Stimulated activated CD8-positive, alpha-beta memory T cell treated with anti-CD3 and anti-CD28 coated beads, Interleukin-4, amount 100 ng/mL, for 1 hour (primary cell): ENCODE measurements around the gene ZNF576.
A peak's percentile ranks its signal among the peaks of the same experiment; 100 is the strongest.
"Not testable (repeated sequence)": the region's sequence is repeated elsewhere in the genome, so short reads cannot be mapped to it uniquely, and the experiment has no call there.

ENCODE experiments used
- DNase-seq, 2 donors: peaks; one replicate each; pipeline ENCODE4 v3.0.0-alpha.2; 2020; ENCODE audit warnings: low read depth in 2 of 2, low spot score in 1 of 2

ZNF576 gene

DNA sequence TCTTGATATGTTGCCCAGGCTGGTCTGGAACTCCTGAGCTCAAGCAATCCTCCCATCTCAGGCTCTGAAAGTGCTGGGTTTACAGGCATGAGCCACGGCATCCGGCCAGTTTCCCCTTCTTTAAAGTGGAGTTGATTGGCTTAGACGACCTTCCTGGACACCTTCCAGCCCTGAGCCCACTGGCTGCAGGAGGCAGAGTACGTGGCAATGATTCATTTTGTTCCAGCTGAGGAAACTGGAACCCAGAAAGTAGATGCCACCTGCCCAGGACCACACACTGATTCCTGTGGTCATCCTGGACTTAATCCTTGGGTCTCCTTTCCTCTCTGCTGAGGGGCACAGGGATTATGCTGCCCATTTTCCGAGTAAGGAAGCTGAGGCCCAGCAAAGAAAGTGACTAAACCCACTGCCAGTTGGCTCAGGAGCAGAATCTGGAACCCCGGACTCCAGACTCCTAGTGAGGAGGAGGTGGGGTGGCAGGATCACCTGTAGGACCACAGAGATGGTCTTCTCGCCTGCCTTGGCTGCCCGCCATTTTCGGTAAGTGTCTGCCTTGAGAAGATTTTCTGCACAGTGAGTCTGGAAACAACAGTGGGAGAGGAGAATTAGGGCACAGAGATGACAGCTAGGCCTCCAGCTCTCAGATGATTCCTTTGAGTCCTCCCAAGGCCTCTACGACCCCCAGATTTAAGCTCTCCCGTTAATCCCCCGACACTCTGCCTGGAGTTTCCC, 21.8 kb upstream of the ZNF576 start:
- no peak for DNase-seq

DNA sequence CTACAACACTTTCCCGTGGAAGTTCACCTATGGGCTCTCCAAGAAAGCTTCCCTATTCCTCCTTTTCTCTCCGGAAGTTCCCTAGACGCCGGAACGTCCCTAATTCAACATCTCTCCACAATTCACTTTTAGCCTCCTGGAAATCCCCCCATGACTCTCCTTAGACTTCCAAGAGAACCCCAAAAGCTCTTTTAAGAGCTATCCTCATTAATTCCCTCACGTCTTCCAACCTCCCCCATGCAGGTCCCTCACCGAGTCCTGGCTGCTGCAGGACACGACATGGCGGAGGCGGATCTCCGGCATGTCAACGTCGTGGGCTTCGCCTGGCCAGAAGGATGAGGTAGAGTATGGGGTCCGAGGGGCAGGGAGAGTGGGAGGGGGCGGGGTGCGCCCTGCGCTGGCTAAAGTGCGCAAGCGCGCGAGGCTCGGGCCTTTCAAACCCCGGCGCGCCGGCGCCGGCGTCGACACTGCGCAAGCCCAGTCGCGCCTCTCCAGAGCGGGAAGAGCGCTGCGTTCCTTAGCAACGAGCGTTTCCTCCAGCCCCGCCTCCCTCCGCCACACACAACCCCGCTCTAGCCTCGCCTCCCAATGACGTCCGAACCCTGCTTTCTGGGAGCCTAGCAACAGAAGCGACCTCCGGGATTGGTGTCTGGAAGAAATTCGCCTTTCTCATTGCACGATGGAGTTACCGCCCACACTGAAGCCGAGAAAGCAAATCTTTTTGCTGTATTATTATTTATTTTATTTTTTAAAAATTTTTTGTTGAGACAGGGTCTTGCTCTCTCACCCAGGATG, 21.0 kb upstream of the ZNF576 start, which contains the start of the genes PINLYP and XRCC1:
PINLYP (plus strand) TSS at position 646 of the 795 bp plus-strand sequence. CDS start 1,391 bp downstream, outside the sequence.
XRCC1 (minus strand) TSS at position 372 of the 795 bp plus-strand sequence; CDS start at position 303, 69 bp downstream.
- DNase-seq = peak; percentile 87 to 93

DNA sequence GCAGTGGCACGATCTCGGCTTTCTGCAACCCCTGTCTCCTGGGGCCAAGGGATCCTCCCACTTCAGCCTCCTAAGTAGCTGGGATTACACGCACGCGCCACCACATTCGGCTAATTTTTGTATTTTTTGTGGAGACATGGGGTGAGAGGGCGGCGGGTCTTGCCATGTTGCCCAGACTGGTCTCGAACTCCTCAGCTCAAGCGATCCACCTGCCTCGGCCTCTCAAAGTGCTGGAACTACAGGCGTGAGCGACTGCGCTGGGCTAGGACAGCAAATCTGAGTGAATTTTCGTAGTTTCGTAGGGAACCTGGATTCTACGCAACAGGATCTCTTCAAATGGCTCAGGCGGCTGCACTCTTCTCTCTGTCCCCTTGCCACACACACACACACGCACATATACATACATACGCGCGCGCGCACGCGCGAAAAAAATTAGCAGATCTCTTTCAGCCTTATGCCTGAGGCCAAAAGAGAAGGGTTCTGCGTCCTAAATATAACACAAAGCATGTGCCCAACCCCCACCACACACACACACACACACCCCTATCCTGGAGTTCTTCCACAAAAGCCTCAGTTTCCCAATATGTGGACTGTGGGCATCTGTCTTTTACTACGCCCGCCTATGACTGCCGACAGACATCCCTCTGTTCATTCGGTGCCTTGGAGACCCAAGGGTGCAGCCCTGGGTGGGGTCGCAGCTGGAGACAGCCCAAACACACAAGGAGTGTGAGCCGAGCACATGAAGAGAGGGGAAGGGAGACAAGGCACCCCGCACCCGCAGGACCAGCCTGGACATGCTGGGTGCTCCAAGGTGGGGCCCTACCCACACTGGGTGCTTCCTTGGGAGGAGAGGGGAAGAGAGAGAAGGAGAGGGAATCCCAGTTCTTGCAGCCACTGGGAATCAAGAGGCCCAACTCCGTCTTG, 20.2 kb upstream of the ZNF576 start:
- no peak for DNase-seq

DNA sequence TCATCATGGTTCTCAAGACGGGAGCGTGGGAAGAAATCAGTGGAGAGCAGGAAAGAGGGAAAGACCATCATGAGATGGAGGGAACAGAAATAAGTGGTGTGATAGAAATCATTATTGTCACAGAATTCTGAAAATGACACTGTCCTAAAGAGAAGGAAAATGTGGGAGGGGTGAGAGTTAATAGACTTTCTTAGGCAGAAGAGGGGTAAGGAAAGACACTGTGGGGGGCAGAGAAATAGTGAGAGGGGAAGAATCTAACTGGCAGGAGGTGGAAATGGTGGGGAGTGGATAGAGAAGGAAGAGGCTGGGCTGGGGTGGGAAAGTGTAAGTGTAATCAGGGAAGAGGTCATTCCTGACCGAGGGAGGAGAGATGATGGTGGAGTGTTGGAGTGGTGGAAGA, 17.6 kb upstream of the ZNF576 start:
- DNase-seq = no peak

DNA sequence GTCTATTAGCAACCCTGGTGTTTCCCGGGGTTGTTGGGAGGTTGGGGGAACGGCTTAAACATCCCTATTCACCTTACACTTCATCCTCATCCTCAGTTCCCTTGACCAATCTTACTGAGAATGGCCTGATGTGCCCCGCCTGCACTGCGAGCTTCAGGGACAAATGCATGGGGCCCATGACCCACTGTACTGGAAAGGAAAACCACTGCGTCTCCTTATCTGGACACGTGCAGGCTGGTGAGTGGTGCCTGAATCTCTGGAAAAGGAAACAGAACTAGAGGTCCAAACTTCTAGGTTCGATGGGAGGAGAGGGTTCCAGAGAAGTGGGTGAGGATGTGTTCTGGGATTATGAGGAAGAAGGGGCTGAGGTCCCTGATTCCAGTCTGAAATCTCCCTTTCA, 14.9 kb upstream of the ZNF576 start:
- DNase-seq = no peak

DNA sequence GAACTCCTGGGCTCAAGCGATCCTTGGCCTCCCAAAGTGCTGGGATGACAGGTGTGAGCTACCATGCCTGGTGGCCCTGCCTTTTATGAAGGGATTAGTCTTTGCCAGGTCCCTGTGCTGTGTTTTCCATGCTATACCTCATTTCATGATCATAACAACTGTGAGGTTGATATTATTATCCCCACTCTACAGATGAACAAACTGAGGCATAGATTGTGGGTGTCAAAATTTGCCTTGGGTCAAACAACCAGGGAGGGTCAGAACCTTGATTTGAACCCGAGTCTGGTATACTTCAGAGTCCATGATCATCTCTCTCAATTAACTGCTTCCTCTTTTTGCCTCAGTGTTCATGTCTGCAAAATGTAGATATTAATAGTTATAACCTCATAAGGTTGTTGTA, 13.9 kb upstream of the ZNF576 start:
- DNase-seq = no peak

DNA sequence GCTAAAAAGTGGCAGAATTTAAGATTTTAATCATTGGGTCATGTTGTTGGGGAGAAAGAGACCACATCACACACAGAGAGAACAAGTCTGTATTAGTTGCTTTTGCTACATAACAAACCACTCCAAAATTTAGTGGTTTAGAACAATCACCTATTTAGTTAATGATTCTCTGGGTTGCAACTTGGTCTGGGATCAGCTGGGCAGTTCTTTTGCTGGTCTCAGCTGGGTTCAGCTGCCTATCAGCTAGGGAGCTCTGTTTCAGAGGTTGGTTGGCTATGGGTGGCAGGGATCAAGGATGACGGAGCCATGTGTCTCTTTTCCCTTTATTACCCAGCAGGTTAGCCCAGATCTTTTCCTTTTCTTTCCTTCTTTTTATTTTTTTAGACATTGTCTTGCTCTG, 11.9 kb upstream of the ZNF576 start:
- DNase-seq = no peak

DNA sequence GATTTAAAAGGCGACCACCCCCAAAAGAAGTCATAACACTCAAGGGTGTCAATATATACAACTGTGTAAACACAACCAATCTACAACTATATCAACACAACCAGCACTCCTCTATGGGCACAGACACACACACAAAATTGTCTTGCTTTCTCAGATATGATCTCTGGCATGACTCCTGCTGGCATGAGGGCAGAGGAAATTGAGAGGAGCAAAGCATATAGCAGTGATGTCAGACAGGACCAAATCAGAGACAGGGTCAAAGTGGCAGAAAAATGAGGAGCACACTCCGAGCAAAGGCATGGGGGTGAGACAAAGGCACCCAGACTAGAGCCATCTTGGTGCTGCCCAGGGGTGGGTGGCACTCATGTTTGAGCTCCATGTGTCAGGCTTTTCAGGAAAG, 10.0 kb upstream of the ZNF576 start:
- DNase-seq = no peak

DNA sequence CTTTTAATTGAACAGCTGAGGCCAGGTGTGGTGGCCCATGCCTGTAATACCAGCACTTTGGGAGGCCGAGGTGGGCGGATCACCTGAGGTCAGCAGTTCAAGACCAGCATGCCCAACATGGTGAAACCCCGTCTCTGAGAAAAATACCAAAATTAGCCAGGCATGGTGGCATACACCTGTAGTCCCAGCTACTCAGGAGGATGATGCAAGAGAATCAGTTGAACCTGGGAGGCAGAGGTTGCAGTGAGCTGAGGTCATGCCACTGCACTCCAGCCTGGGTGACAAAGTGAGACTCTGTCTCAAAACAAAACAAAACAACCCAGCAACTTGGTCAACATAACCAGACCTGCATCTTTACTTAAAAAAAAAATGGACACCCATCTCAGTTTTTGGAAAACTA, 9.4 kb upstream of the ZNF576 start:
- not testable (repeated sequence) for DNase-seq

DNA sequence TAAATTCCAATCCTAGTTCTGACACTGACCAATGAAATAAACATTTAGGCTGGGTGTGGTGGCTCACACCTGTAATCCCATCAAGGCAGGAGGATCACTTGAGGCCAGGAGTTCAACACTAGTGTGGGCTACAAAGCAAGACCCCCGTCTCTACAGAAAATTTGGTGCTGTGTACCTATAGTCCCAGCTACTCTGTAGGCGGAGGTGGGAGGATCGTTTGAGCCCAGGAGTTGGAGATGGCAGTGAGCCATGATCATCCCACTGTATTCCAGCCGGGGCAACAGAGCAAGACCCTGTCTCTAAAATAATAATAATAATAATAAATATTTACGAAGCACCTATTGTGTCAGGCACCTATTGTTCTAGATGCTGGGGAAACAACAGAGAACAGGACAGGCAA, 7.1 kb upstream of the ZNF576 start:
- DNase-seq = no peak

- no peak for DNase-seq
These were observed 6.7 kb upstream of the ZNF576 start for GRCh38 chr19:43589678-43590077.

DNA sequence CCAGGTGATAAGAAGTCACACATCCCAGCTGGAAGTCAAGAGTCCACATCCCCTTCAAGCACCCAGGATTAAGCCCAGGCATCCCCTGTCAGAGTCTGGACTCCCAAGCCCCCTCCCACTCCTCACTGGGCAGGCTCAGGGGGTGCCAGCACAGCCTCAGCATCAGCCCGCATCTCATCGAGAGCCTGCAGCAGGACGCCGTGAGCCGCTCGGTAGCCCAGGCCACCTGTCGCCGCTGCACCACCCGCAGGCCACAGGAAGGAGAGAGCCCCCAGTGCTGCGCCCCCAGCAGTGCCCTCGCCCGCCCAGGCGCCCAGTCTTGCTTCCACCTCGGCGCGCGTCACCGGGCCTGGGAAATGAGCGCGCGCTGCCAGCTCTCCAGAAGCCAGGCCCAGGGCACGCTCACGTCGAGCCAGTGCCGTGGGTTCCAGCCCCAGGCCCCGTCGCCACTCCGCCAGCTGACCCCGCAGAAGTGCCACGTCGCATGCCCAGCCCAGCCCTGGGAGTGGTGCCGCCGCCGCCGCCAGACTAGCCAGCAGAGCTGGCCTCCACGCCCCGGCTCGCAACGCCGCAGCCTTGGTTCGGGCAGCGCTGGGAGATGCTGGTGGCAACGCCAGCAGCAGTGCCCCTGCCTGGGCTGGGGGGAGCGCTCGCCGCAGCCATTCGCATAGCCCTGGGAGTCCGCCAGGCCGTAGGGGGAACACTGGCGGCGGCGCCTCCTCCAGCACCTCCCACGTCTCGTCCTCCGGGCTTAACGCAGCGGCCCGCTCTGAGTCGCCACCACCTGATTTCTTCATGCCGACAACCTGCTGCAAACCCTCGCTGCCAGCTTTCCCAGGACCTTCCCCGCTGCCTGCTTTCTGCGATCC, 4.3 kb upstream of the ZNF576 start:
- DNase-seq = no peak

GRCh38 chr19:43592800-43593350, 3.5 kb upstream of the ZNF576 start:
- DNase-seq = no peak

- DNase-seq = no peak
These were observed 2.2 kb upstream of the ZNF576 start for GRCh38 chr19:43594081-43594697.

DNA sequence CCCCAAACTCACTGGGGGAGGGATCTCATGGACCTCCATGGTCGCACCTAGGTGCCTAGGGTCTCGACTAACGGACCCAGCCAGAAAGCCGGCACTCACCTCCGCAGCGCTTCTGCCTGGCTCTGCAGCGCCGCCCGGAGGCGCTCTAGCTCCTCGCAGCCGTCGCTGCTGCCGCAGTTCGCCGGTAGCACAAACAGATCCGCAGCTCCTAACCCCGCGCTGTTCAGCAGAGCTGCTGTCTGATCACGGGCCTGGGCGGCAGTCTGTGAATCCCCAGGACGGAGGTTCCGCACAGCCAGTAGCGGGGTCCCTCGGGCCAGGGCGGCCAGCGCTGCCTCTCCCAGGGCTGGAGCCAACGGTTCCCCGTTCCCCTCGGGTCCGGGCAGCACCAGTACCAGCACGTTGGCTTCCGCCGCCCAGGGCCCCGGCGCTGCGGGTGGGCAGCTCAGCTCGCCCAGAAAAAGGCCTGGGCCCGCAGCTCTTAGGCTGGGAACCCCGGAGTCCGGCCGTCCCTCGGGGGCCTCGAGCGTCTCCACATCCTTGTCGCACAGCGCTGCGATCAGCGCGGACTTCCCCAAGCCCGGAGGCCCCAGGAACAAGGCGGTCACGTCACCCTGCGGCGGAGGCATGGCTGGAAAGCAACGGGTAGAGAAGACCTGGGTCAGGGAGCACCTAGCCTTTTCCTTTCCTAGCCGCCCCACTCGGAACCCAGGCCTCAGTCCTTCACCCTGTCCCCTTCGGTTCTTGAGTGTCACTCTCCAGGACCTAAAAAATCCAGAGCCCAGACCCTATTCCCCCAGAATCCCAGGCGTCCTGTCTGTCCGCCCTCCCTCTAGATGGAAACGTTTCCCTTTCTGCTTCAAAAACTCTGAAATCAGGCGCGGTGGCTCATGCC, 1.4 kb upstream of the ZNF576 start:
- DNase-seq = peak in 1 of 2 donors; percentile 42

- no peak for DNase-seq
These were observed 793 bp upstream of the ZNF576 start for GRCh38 chr19:43595605-43595998.

- DNase-seq = no peak
These were observed 557 bp downstream of the ZNF576 start for GRCh38 chr19:43596842-43597461.

GRCh38 chr19:43597876-43598275, 1.5 kb downstream of the ZNF576 start:
- DNase-seq = no peak
